ENCODE measurements around the gene PGK1. TPM values are rescaled to one million over a fixed set of nuclear protein-coding genes. Genes with fewer than 3 reads are reported as not detected.
A peak's percentile ranks its signal among the peaks of the same experiment; 100 is the strongest.

Gene PGK1
- total and polyA plus RNA-seq, 8 donors, result 29.3 to 207 (median 115) TPM

DNA sequence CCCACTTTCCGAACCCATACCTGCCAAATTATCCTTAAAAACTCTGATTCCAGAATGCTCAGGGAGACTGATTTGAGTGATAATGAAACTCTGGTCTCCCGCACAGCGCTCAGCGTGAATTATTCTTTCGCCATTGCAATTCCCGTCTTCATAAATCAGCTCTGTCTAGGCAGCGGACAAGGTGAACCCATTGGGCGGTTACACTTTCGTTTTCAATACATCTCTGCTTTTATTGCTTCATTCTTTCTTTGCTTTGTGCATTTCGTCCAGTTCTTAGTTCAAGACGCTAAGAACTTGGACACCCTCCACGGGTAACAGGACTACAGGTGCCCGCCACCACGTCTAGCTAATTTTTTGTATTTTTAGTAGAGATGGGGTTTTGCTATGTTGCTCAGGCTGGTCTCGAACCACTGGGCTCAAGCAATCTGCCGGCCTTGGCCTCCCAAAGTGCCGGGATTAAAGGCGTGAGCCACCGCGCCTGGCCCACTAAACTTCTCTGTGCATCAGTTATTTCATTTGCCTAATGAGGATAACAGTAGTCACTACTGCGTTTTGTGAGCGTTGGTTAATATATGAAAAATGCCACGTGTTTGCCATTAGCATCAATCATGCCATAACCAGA, 936 bp upstream of the PGK1 start:
- peaks cover 6 to 28% (median 16%) of the 10 kb centered on the region in 4 donors for H3K4me1 ChIP-seq
- no peaks in the 10 kb centered on the region for H3K36me3 ChIP-seq
- peak overlapping the region in 4 of 5 donors; percentile 85 to 96 (median 93) for H3K27ac ChIP-seq
- peak in 1 of 2 donors; percentile 7 for DNase-seq
- no peaks in the 10 kb centered on the region for H3K9me3 ChIP-seq
- 81 to 88% (median 84%) methylated on average over 23 of the region's 23 CpGs for WGBS, 5 donors
- TF ChIP-seq EP300 (IDR thresholded peaks at IDR 0.05) (no peak), POLR2AphosphoS5 (IDR thresholded peaks at IDR 0.05) (no peak), POLR2A (IDR thresholded peaks at IDR 0.05) (no peak)
- TF ChIP-seq, protein P1, sequence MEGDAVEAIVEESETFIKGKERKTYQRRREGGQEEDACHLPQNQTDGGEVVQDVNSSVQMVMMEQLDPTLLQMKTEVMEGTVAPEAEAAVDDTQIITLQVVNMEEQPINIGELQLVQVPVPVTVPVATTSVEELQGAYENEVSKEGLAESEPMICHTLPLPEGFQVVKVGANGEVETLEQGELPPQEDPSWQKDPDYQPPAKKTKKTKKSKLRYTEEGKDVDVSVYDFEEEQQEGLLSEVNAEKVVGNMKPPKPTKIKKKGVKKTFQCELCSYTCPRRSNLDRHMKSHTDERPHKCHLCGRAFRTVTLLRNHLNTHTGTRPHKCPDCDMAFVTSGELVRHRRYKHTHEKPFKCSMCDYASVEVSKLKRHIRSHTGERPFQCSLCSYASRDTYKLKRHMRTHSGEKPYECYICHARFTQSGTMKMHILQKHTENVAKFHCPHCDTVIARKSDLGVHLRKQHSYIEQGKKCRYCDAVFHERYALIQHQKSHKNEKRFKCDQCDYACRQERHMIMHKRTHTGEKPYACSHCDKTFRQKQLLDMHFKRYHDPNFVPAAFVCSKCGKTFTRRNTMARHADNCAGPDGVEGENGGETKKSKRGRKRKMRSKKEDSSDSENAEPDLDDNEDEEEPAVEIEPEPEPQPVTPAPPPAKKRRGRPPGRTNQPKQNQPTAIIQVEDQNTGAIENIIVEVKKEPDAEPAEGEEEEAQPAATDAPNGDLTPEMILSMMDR (IDR thresholded peaks at IDR 0.05), result no peak
- peak overlapping the region; percentile 19 to 73 (median 63) for H3K4me3 ChIP-seq
- no peaks in the 10 kb centered on the region for H3K27me3 ChIP-seq
- intact Hi-C loops (cut with DNase I; ENCODE audit: low total_unique reads), result no loop called here

DNA sequence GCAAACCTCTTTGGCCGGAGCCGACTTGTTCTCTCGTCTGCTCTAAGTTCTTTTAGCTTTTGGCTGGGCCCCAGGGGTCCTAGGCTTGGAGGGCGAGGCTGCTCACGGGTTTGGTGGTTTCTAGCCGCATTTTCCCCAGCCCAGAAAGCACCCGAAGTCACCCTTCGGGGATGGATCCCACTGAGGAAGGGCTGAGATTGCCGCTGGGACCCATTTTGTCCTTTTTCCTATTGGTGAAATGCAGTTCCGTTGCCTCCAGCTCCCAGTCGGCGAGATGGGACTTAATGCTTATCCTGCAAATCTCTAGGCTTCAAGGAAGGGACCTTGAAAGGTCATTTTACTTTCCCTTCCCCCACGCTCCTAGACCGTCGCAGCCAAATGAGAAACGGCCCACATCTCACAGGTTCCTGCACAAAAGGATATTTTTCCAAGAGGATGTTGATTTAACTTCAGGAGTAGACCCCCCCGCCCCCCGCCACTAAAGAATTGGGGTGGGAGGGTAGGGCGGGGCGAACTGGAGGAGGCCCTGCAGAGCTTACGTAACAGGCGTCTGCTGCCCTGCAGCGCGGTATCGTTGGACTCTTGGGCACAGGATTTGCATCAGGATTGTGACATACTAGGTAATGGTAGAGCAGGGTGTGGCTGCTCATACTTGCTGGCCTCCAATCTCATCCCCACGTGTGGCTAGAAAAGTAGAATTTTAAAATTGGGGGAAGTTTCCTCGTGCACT, 564 bp downstream of the PGK1 start:
- no peak for TF ChIP-seq EP300 (IDR thresholded peaks at IDR 0.05)
- TF ChIP-seq POLR2AphosphoS5 (IDR thresholded peaks at IDR 0.05), result peak; percentile 1 to 62 (median 40)
- Histone ChIP-seq H3K9me3 (no peaks in the 10 kb centered on the region), H3K4me1 (peaks cover 6 to 42% (median 20%) of the 10 kb centered on the region in 4 donors), H3K4me3 (peak overlapping the region; percentile 63 to 73 (median 64)), H3K27ac (peak overlapping the region; percentile 83 to 96 (median 93)), H3K36me3 (peaks cover 0 to 1% (median 0%) of the 10 kb centered on the region in 4 donors), H3K27me3 (no peaks in the 10 kb centered on the region)
- intact Hi-C loops (cut with DNase I; ENCODE audit: low total_unique reads), result no loop called here
- 0 to 37% (median 7%) methylated on average over 19 to 27 of the region's 27 CpGs for WGBS, 5 donors
- peak; percentile 57 to 82 for DNase-seq

DNA sequence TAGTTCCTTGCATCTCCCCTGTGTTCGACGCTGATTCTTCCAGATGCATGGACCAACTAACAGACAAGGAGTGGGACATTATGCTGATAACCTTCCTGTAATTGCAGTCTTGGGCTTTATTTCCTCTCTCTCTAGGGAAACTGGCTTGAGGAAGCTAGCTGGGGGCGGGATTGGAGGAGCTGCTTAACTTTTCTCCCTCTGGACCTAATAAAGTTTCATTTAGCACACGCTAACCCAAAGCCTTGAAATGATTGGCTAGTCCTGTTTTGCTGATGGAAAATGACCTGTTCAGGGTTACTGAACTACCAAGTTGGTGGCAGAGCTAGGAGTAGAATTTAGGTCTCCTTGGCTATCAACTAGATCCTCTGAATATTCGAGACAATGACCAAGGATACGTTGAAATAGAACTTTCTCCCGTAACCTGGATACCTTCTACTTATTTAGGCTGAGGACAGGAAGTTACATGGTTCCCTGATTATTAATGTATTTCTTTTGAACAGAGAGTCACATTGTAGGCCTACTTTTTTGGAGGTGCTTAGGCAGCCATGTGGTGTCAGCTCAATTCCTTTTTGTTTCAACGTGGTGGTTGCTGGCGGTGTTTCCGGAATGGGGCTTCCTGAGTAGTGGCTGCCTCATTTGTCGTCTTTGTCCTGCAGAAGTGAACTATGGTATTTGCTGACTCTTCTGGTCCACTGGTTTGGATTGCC, 2.0 kb downstream of the PGK1 start:
- peak overlapping the region in 4 of 5 donors; percentile 93 to 96 (median 94) for H3K27ac ChIP-seq
- intact Hi-C loops (cut with DNase I; ENCODE audit: low total_unique reads), result no loop called here
- TF ChIP-seq EP300 (IDR thresholded peaks at IDR 0.05) (no peak), POLR2AphosphoS5 (IDR thresholded peaks at IDR 0.05) (no peak)
- TF ChIP-seq, protein P1 (IDR thresholded peaks at IDR 0.05), result no peak
- no peaks in the 10 kb centered on the region for H3K27me3 ChIP-seq
- DNase-seq, result peak in 1 of 2 donors; percentile 13
- H3K4me1 ChIP-seq, result peaks cover 6 to 44% (median 20%) of the 10 kb centered on the region in 4 donors
- peak overlapping the region in 3 of 4 donors; percentile 63 to 73 (median 64) for H3K4me3 ChIP-seq
- H3K9me3 ChIP-seq, result no peaks in the 10 kb centered on the region
- H3K36me3 ChIP-seq, result peaks cover 0 to 13% (median 4%) of the 10 kb centered on the region in 4 donors
- 39 to 67% (median 50%) methylated on average over 11 of the region's 11 CpGs for WGBS, 5 donors

DNA sequence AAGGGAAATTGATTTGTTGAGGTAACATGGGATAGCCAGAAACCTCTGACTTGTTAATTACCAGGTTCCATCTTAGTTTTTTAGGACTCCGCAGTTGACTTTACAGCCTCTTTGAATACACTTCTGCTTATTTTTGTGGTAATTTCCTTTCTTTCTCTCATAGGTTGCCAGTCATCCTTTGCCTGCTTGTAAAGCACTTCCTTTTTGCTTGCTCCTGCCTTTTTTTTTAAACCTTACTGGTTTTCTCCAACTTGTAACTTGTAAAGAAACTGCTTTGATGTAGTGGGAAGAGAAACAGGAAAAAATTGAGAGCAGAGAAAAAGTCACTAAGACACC, 2.6 kb downstream of the PGK1 start:
- DNase-seq, result no peak
- Histone ChIP-seq H3K27me3 (no peaks in the 10 kb centered on the region), H3K4me1 (peaks cover 6 to 49% (median 21%) of the 10 kb centered on the region in 4 donors), H3K27ac (peak overlapping the region in 3 of 5 donors; percentile 93 to 96 (median 96)), H3K4me3 (peak overlapping the region in 3 of 4 donors; percentile 63 to 73 (median 64)), H3K36me3 (peaks cover 0 to 17% (median 7%) of the 10 kb centered on the region in 4 donors), H3K9me3 (no peaks in the 10 kb centered on the region)
- intact Hi-C loops (cut with DNase I; ENCODE audit: low total_unique reads), result no loop called here
- WGBS, 5 donors, result 69 to 90% (median 77%) methylated on average over 1 of the region's 1 CpG
- no peak for TF ChIP-seq POLR2AphosphoS5 (IDR thresholded peaks at IDR 0.05)
- no peak for TF ChIP-seq EP300 (IDR thresholded peaks at IDR 0.05)
- TF ChIP-seq, protein P1 (IDR thresholded peaks at IDR 0.05), result no peak
- TF ChIP-seq POLR2A (IDR thresholded peaks at IDR 0.05), result no peak
